Cortex of kidney (tissue), 1 donor: ENCODE results near the gene TMEM14A.

Source experiments
- DNase-seq: peaks from one replicate; lab custom pipeline; 2025; lab: John Stamatoyannopoulos, UW

TMEM14A gene

DNA sequence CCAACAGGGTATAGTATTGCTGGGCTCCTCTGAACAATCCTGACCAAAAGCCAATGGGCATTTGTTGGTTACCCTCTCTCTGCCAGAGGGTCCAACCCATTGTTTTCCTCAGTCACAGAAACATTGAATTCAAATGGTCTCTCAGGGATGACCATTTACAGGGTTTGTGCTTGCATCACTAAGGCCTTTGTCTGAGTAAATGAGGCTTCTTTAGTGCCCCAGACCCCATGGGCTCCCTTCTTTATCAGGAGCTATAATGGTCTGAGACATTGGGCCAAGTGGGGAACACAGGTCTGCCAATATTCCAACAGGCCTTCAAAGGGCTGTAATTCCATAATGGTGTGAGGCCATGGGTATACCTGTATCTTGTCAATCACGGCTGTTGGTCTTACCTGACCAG lies 65.2 kb downstream of the TMEM14A start:
- DNase-seq, result no peak
